ENCODE data around the gene TAX1BP3. TPM values are rescaled to one million over a fixed set of nuclear protein-coding genes. Genes with fewer than 3 reads are reported as not detected.

Gene TAX1BP3
- total RNA-seq, 1 donor from 2014 or later: 82.8 TPM

GRCh38 chr17:3669085-3669347 is 638 bp upstream of the TAX1BP3 start:
- H3K4me3 ChIP-seq: peak overlapping the region; percentile 93
- no peak for TF ChIP-seq CTCF (IDR thresholded peaks at IDR 0.05)
- intact Hi-C loops (cut with DNase I): no loop called here
- no peak for ATAC-seq
- peaks cover 10% of the 10 kb centered on the region for H3K36me3 ChIP-seq
- H3K4me1 ChIP-seq: peaks cover 36% of the 10 kb centered on the region
- peak overlapping the region; percentile 96 for H3K27ac ChIP-seq
- no peaks in the 10 kb centered on the region for H3K9me3 ChIP-seq
- no peak for DNase-seq
- no peaks in the 10 kb centered on the region for H3K27me3 ChIP-seq (ENCODE audit: low read depth)

- peak; percentile 15 for TF ChIP-seq CTCF (IDR thresholded peaks at IDR 0.05)
- Histone ChIP-seq H3K4me1 (peaks cover 36% of the 10 kb centered on the region), H3K36me3 (peaks cover 24% of the 10 kb centered on the region), H3K9me3 (no peaks in the 10 kb centered on the region), H3K27ac (peak overlapping the region; percentile 96), H3K4me3 (peak overlapping the region; percentile 93), H3K27me3 (ENCODE audit: low read depth) (no peaks in the 10 kb centered on the region)
- intact Hi-C loops (cut with DNase I): no loop called here
- ATAC-seq (peak; percentile 90 to 92), DNase-seq (peak; percentile 92)
Measured at GRCh38 chr17:3667366-3668278, 756 bp downstream of the TAX1BP3 start.

- TF ChIP-seq CTCF (IDR thresholded peaks at IDR 0.05): no peak
- peaks cover 36% of the 10 kb centered on the region for H3K4me1 ChIP-seq
- H3K27ac ChIP-seq: peak overlapping the region; percentile 96
- no peak for DNase-seq
- peaks cover 36% of the 10 kb centered on the region for H3K36me3 ChIP-seq
- ATAC-seq: no peak
- peak overlapping the region; percentile 93 for H3K4me3 ChIP-seq
- intact Hi-C loops (cut with DNase I): no loop called here
- H3K9me3 ChIP-seq: no peaks in the 10 kb centered on the region
- no peaks in the 10 kb centered on the region for H3K27me3 ChIP-seq (ENCODE audit: low read depth)
Measured at GRCh38 chr17:3666516-3666915, 1.9 kb downstream of the TAX1BP3 start.

DNA sequence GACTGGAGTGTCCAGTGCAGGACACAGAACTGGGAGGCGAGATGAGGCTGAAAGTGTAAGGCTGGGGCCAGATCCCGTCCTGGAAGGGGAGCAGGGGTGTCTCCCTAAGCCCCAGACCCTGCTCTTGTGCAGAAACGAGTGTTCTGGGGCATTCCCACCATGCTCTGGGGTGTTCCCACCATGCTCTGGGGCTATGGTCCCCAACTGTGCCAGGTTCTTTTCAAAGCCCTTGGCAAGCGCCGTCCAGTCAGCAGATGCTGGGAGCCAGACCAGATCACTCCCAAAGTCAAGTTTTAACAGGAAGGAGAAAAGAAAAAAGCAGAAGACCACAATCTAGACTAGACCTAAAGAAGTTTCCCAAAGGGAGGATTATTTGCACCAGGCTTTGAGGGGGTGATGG is 2.5 kb downstream of the TAX1BP3 start:
- intact Hi-C loops (cut with DNase I): no loop called here
- no peak for TF ChIP-seq CTCF (IDR thresholded peaks at IDR 0.05)
- Histone ChIP-seq H3K27ac (no peak overlapping the region), H3K9me3 (no peaks in the 10 kb centered on the region), H3K27me3 (ENCODE audit: low read depth) (no peaks in the 10 kb centered on the region), H3K4me3 (no peak overlapping the region), H3K4me1 (peaks cover 36% of the 10 kb centered on the region), H3K36me3 (peaks cover 42% of the 10 kb centered on the region)
- ATAC-seq: no peak
- DNase-seq: no peak

- Histone ChIP-seq H3K27ac (no peak overlapping the region), H3K9me3 (no peaks in the 10 kb centered on the region), H3K4me1 (peaks cover 35% of the 10 kb centered on the region), H3K27me3 (ENCODE audit: low read depth) (no peaks in the 10 kb centered on the region), H3K4me3 (no peak overlapping the region), H3K36me3 (peaks cover 53% of the 10 kb centered on the region)
- TF ChIP-seq CTCF (IDR thresholded peaks at IDR 0.05): no peak
- intact Hi-C loops (cut with DNase I): no loop called here
- no peak for ATAC-seq
- DNase-seq: no peak
Measured at GRCh38 chr17:3663102-3664011, 5.0 kb downstream of the TAX1BP3 start.

All from lower lobe of right lung (tissue), 2 donors.